H9 (cell line): ENCODE results near the gene PSMD6. TPM values are rescaled to one million over a fixed set of nuclear protein-coding genes. Genes with fewer than 3 reads are reported as not detected.

Source experiments
- DNase-seq: peaks from one replicate; pipeline ENCODE4 v3.0.0-alpha.2; 2017
- H2AFZ ChIP-seq: one replicate; pipeline ENCODE4 v1.6.1; 2013; ENCODE audit warnings: mild to moderate bottlenecking, low read length, control low read depth, moderate library complexity
- H2AK5ac ChIP-seq: 2 replicates; pipeline ENCODE4 v1.6.1; 2013; ENCODE audit warnings: low read length, control low read depth, mixed read lengths; ENCODE audit not compliant: insufficient read length
- H2BK120ac ChIP-seq: one replicate; pipeline ENCODE4 v1.6.1; 2013; ENCODE audit warnings: low read depth, mild to moderate bottlenecking, low read length, control low read depth, inconsistent platforms; ENCODE audit not compliant: poor library complexity, severe bottlenecking
- H2BK12ac ChIP-seq: 2 replicates; pipeline ENCODE4 v1.6.1; 2013; ENCODE audit warnings: low read length, control low read depth, mixed read lengths, low read depth; ENCODE audit not compliant: insufficient read length
- H2BK15ac ChIP-seq: 2 replicates; pipeline ENCODE4 v1.6.1; 2013; ENCODE audit warnings: low read depth, low read length, control low read depth
- H2BK20ac ChIP-seq: one replicate; pipeline ENCODE4 v1.6.1; 2013; ENCODE audit warnings: low read depth, mild to moderate bottlenecking, low read length, control low read depth, inconsistent platforms; ENCODE audit not compliant: poor library complexity, severe bottlenecking
- H2BK5ac ChIP-seq: 2 replicates; pipeline ENCODE4 v1.6.1; 2013; ENCODE audit warnings: low read length, control low read depth, mixed read lengths; ENCODE audit not compliant: insufficient read length
- H3K14ac ChIP-seq: 2 replicates; pipeline ENCODE4 v1.6.1; 2013; ENCODE audit warnings: low read length, control low read depth; ENCODE audit not compliant: insufficient read depth
- H3K18ac ChIP-seq: 2 replicates; pipeline ENCODE4 v1.6.1; 2013; ENCODE audit warnings: low read depth, mild to moderate bottlenecking, mixed read lengths, low read length, control low read depth; ENCODE audit not compliant: insufficient read length
- H3K23ac ChIP-seq: 2 replicates; pipeline ENCODE4 v1.6.1; 2013; ENCODE audit warnings: low read length, control low read depth, mixed read lengths, low read depth; ENCODE audit not compliant: insufficient read length
- H3K23me2 ChIP-seq: 2 replicates; pipeline ENCODE4 v1.6.1; 2013; ENCODE audit warnings: low read depth, mild to moderate bottlenecking, mixed read lengths, low read length, control low read depth; ENCODE audit not compliant: insufficient read length, poor library complexity, severe bottlenecking
- H3K27ac ChIP-seq: 2 replicates; pipeline ENCODE4 v1.5.1; 2013; ENCODE audit warnings: low read length, control low read depth, mixed read lengths, low read depth; ENCODE audit not compliant: insufficient read length
- H3K27me3 ChIP-seq: 2 replicates; pipeline ENCODE4 v1.6.1; 2013; ENCODE audit warnings: low read length, control low read depth, inconsistent platforms; ENCODE audit not compliant: insufficient read depth
- H3K4ac ChIP-seq: 2 replicates; pipeline ENCODE4 v1.6.1; 2013; ENCODE audit warnings: low read depth, mild to moderate bottlenecking, control low read depth, inconsistent platforms, low read length, moderate library complexity
- H3K4me1 ChIP-seq: 2 replicates; pipeline ENCODE4 v1.6.1; 2013; ENCODE audit warnings: low read length, control low read depth, inconsistent platforms; ENCODE audit not compliant: insufficient read depth
- H3K4me2 ChIP-seq: 2 replicates; pipeline ENCODE4 v1.6.1; 2013; ENCODE audit warnings: low read length, control low read depth, mixed read lengths; ENCODE audit not compliant: insufficient read length, insufficient read depth
- H3K56ac ChIP-seq: 2 replicates; pipeline ENCODE4 v1.6.1; 2013; ENCODE audit warnings: low read depth, mild to moderate bottlenecking, mixed read lengths, low read length, control low read depth; ENCODE audit not compliant: insufficient read length
- H3K79me1 ChIP-seq: 2 replicates; pipeline ENCODE4 v1.6.1; 2013; ENCODE audit warnings: low read depth, mild to moderate bottlenecking, moderate library complexity, low read length, control low read depth, inconsistent platforms; ENCODE audit not compliant: insufficient read depth, poor library complexity, severe bottlenecking
- H3K79me2 ChIP-seq: 2 replicates; pipeline ENCODE4 v1.6.1; 2013; ENCODE audit warnings: low read length, control low read depth, inconsistent platforms; ENCODE audit not compliant: insufficient read depth
- H3K9ac ChIP-seq: 2 replicates; pipeline ENCODE4 v1.6.1; 2013; ENCODE audit warnings: low read length, control low read depth, mixed read lengths; ENCODE audit not compliant: insufficient read length; ENCODE audit errors: extremely low read depth
- H3K9me3 ChIP-seq: one replicate; pipeline ENCODE4 v1.6.1; 2013; ENCODE audit warnings: low read depth, low read length, inconsistent platforms; ENCODE audit not compliant: control insufficient read depth
- H3T11ph ChIP-seq: one replicate; pipeline ENCODE4 v1.6.1; 2013; ENCODE audit warnings: mild to moderate bottlenecking, low read length, control low read depth, inconsistent platforms
- H4K20me1 ChIP-seq: one replicate; pipeline ENCODE4 v1.6.1; 2013; ENCODE audit not compliant: control insufficient read depth, insufficient read length, insufficient read depth
- H4K5ac ChIP-seq: 2 replicates; pipeline ENCODE4 v1.6.1; 2013; ENCODE audit warnings: low read depth, mild to moderate bottlenecking, mixed read lengths, low read length, control low read depth; ENCODE audit not compliant: insufficient read length
- H4K8ac ChIP-seq: replicated peaks from 2 replicates; pipeline ENCODE4 v1.6.1; 2013; ENCODE audit warnings: low read length, control low read depth, mixed read lengths, low read depth; ENCODE audit not compliant: insufficient read length
- H4K91ac ChIP-seq: 2 replicates; pipeline ENCODE4 v1.6.1; 2013; ENCODE audit warnings: low read depth, mild to moderate bottlenecking, moderate library complexity, mixed read lengths, low read length, control low read depth; ENCODE audit not compliant: insufficient read length
- H3K27ac Mint-ChIP-seq, 3 experiments: 2 replicates in 2 of 3; 3 replicates in 1 of 3; pipeline ENCODE4 v1.8.0; 2020 to 2021; ENCODE audit warnings: mixed read lengths in 3 of 3, mild to moderate bottlenecking in 1 of 3, moderate library complexity in 1 of 3
- H3K27me3 Mint-ChIP-seq: 2 replicates; pipeline ENCODE4 v1.8.0; 2021; ENCODE audit warnings: low read depth, mild to moderate bottlenecking, moderate library complexity, mixed read lengths
- H3K36me3 Mint-ChIP-seq, 3 experiments: 2 replicates in 2 of 3; 3 replicates in 1 of 3; pipeline ENCODE4 v1.8.0; 2020 to 2021; ENCODE audit warnings: low read depth in 3 of 3, mixed read lengths in 3 of 3; ENCODE audit not compliant: insufficient read depth in 1 of 3
- H3K4me1 Mint-ChIP-seq, 2 experiments: 2 replicates each; pipeline ENCODE4 v1.8.0; 2020; ENCODE audit warnings: mixed read lengths in 2 of 2
- H3K4me3 Mint-ChIP-seq, 2 experiments: 2 replicates in 1 of 2; 3 replicates in 1 of 2; pipeline ENCODE4 v1.8.0; 2020 to 2021; ENCODE audit warnings: mild to moderate bottlenecking in 2 of 2, mixed read lengths in 2 of 2, moderate library complexity in 1 of 2
- H3K9me3 Mint-ChIP-seq, 2 experiments: 2 replicates in 1 of 2; 3 replicates in 1 of 2; pipeline ENCODE4 v1.8.0; 2020; ENCODE audit warnings: mild to moderate bottlenecking in 2 of 2, mixed read lengths in 2 of 2, moderate library complexity in 1 of 2
- CTCF ChIP-seq: fragments of 200-600 bp; sonication (generic); conservative IDR thresholded peaks from 3 replicates; pipeline ENCODE4 v1.8.0; 2021; ENCODE audit warnings: antibody characterized with exemption, mild to moderate bottlenecking
- WGBS: extraction: QIAGEN DNeasy Blood & Tissue Kit; methylation state at CpG from one replicate; pipeline ENCODE4 v1.1.7; 2013; ENCODE audit warnings: missing lambda C conversion rate, low lambda C conversion rate, mixed read lengths; ENCODE audit not compliant: insufficient read length; ENCODE audit errors: extremely low coverage; 5-methylcytosine and 5-hydroxymethylcytosine counted together
- total RNA-seq: library from RNA; stranded (reverse); gene quantifications from 2 replicates; pipeline ENCODE4 v1.2.1, GENCODE V29; 2021

PSMD6 gene
- total RNA-seq, 1 experiment from 2014 or later, result 112 TPM

DNA sequence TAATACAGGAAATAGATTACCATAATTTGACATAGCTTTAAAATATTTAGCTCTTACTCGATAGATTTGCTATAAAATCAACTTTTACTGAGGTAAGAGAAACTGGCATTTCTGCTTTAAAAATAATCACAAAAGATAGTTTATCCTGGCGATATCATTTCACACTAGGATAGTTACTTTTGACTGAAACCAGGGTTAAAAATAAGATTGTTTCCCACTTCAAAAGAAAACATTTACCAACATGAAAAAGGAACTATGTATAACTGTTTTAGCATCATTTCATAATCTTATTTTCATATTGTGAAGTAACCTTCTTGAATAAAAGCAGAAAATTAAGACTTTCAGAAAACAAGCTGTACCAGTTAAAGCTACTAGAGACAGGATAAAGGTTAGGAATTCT lies 15.3 kb downstream of the PSMD6 start:
- Histone ChIP-seq H3K56ac (no peak overlapping the region), H2BK5ac (no peak overlapping the region), H3K79me2 (no peaks in the 10 kb centered on the region), H3K23me2 (no peaks in the 10 kb centered on the region), H3K9ac (no peak overlapping the region), H2AK5ac (no peak overlapping the region), H4K8ac (no peak overlapping the region), H3K4me1 (no peaks in the 10 kb centered on the region), H2BK20ac (no peak overlapping the region), H2BK15ac (no peak overlapping the region), H3T11ph (no peak overlapping the region), H2AFZ (no peak overlapping the region), H3K4me2 (no peak overlapping the region), H3K79me1 (no peaks in the 10 kb centered on the region), H3K9me3 (no peaks in the 10 kb centered on the region), H3K23ac (no peak overlapping the region), H3K4ac (no peak overlapping the region), H3K18ac (no peak overlapping the region), H4K20me1 (no peaks in the 10 kb centered on the region), H2BK120ac (no peak overlapping the region), H4K91ac (no peak overlapping the region), H3K27me3 (no peaks in the 10 kb centered on the region), H3K14ac (no peak overlapping the region), H2BK12ac (no peak overlapping the region), H3K27ac (no peak overlapping the region), H4K5ac (no peak overlapping the region)
- Mint-ChIP-seq H3K27me3 (no peaks in the 10 kb centered on the region), H3K4me1 (no peaks in the 10 kb centered on the region), H3K9me3 (no peaks in the 10 kb centered on the region), H3K4me3 (no peak overlapping the region), H3K36me3 (peaks cover 18 to 51% (median 29%) of the 10 kb centered on the region in 3 experiments), H3K27ac (no peak overlapping the region)
- TF ChIP-seq CTCF, result no peak
- no CpG with 5 or more reads among the region's 2 CpGs for WGBS
- no peak for DNase-seq
